ENCODE measurements around the gene OR2A12.
"Not testable (repeated sequence)": the region's sequence is repeated elsewhere in the genome, so short reads cannot be mapped to it uniquely, and the experiment has no call there.

Gene OR2A12

DNA sequence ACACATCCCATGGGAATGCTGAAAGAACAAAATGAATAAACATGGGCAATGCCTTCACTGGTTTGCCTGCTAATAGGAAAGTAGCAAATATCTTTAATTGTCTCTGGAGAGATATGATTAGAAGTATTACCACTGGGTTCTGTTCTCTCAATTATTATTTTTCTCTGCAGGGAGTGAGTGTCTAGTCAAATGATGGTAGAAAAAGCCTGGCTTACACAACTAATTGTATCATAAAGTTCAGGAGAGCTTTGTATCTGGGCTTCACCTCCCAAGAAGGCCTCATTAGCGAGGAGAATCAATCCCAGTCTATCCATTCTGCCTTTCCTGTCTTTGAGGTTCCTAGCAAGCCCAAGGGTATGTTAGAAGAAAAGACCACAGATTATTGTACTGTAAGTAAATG lies 36.8 kb downstream of the OR2A12 start, which contains the start of gene OR2A14:
Gene OR2A14, plus strand, starts transcription at position 301 of the 400 bp plus-strand sequence. CDS start 5,937 bp downstream, outside the sequence.
- DNase-seq = no peak

DNA sequence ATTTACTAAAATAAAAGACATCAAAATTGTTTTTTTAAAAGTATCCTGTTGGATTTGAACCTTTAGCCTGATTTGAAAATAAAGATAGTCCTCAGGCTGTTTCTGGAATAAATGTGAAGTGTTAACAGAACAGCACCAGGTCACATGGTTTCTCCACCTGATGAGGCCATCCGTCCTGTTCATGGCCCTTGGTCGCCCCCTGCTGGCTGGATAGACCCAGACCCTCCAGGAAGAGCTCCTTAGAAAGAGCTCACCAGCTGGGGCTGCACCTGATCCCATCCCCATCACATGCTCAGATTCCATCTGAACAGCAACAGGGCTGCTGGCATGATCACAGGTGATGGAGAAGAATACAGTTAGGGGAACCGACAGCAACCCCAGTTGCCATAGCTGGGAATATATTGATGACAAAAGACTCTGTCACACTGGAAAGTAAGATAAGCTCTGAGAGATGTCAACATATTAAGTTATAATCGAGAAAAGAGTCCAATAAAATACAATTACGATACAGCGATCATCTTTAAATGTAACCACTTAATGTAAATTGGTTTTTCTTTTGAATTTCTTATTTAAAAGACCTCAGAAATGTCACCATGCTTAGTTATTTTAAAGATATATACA lies 41.7 kb downstream of the OR2A12 start:
- peak; percentile 64 for DNase-seq

DNA sequence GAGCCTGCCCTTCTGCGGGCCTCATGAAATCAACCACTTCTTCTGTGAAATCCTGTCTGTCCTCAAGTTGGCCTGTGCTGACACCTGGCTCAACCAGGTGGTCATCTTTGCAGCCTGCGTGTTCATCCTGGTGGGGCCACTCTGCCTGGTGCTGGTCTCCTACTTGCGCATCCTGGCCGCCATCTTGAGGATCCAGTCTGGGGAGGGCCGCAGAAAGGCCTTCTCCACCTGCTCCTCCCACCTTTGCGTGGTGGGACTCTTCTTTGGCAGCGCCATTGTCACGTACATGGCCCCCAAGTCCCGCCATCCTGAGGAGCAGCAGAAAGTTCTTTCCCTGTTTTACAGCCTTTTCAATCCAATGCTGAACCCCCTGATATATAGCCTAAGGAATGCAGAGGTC lies 43.5 kb downstream of the OR2A12 start:
- DNase-seq = not testable (repeated sequence)

DNA sequence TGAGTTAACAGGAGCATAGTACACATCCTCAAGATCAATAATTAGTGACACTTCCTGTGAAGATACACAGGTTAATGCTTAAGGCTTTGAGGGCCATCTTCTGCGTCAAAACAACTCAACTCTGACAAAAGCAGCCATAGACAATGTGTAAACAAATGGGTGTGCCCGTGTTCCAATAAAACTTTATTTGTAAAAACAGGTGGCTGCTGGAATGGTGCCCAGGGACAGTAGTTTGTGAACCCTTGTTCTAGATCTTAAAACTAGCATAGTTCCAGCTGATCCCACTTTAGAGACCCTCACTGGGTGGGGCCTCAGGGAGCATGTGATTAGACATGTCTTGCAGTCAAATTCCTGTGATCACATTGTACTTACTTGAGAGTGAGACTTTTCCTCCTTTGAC lies 44.7 kb downstream of the OR2A12 start:
- no peak for DNase-seq

DNA sequence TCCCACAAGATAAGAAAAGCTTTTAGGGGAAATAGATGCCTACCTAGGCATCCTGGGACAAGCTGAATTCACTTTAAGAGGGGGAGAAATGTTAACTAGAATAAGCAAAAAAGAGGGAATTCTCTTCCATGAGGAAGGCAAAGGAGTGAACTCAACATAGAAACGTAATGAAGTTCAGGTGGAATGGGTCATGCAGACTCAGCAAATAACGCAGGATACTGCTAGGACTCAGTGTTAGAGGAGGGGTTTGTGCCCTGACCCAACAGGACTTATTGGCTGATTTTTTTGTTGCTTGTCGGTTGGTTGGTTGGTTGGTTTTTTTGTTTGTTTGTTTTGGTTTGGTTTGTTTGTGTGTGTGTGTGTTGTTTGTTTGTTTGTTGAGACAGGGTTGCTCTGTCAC lies 46.2 kb downstream of the OR2A12 start:
- DNase-seq = no peak

DNA sequence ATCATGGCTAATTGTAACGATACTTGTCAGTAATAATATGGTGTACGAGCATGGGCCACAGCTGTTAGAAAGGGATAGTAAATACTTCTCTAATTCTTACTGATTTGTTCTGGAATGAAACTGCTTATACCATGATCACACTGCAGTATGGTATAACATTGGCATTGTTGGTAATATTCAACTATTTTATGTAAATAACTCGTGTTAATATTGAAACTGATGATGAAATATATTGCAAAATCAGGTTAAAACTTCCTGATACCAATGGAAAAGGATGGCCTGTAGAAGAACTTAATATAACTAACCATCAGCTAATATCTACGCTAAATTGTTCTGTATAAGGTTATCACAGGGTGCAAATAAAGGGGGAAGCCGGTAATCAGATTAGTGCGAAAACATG lies 47.2 kb downstream of the OR2A12 start:
- no peak for DNase-seq

DNA sequence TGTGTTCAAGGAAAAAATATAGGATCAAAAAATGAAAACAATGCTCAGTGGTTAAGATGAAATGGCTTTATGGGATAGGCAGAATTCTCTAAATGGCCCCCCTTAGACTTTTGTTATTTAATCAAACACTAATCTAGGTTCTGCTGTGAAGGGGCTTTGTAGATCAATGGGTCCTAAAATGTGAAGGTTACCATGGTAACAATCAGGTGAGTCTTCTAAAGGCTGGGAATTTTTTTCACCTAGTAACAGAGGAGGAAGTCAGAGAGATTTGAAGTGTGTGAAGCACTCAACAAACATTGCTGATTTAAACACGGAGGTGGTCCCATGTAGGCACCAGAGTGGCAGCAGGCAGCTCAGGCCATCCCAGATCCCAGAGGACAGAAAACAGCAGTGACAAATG lies 48.0 kb downstream of the OR2A12 start:
- DNase-seq = no peak

DNA sequence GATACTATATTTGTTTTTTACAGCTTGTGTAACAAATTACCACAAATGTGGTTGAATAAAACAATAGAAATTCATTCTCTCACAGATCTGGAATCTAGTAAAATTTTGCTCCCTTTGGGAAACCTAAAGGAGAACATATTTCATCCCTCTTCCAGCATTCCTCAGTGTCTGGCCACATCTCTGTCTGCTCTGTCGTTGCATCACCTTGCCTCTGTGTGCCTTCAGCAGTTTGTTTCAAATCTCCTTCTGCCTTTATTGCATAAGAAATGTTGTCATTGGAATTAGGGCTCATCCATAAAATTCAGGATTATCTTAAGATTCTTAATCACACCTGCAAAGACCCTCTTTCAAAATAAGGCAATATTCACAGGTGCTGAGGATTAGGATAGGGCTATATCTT lies 51.4 kb downstream of the OR2A12 start:
- DNase-seq = no peak

DNA sequence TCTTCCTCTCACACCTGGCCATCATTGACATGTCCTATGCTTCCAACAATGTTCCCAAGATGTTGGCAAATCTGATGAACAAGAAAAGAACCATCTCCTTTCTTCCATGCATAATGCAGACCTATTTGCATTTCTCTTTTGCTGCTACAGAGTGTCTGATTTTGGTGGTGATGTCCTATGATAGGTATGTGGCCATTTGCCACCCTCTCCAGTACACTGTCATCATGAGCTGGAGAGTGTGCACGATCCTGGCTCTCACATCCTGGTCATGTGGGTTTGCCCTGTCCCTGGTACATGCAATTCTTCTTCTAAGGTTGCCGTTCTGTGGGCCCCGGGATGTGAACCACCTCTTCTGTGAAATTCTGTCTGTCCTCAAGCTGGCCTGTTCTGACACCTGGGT lies 56.1 kb downstream of the OR2A12 start:
- DNase-seq = no peak

DNA sequence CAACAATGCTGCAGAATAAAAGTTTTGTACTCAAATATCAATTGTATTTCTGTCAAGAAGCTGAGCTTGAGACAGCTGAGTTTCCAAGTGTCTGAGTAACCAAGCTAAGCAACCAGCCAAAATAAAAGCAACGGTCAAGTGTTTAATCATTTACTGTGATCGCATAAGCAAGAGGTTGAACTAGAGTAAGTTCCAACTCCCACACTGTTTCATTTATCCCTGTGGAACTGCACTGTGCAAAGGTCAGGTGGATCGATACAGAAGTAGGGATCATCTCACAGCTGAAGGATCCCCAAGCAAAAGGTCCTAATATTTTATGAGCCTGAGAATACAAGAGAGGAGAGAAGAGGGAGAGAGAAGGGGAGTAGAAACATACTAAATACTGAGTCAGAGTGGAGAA lies 58.3 kb downstream of the OR2A12 start:
- DNase-seq = no peak

DNA sequence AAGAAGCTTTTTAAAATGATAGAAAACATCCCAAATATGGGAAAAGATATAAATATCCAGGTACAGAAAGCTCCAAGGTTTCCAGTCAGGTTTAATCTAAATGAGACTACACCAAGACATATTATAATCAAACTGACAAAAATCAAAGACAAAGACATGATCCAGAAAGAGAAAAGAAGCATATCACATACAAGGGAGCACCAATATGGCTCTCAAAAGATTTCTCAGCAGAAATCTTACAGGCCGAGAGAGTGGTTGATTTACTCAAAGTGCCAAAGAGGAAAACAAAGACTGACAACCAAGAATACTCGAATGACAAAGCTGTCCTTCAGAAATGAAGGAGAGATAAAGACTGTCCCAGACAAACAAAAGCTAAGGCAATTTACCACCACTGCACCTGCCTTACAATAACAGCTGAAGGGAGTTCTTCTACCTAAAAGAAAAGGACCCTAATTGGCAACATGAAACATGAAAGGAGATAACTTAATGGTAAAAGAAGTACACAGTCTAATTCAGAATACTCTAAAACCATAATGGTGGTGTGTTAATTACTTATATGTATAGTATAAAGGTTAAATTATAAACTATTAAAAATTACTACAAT lies 62.2 kb downstream of the OR2A12 start:
- DNase-seq = no peak

All from HCEC 1CT (cell line).